ENCODE results near the gene RPS13.

The RPS13 gene

DNA sequence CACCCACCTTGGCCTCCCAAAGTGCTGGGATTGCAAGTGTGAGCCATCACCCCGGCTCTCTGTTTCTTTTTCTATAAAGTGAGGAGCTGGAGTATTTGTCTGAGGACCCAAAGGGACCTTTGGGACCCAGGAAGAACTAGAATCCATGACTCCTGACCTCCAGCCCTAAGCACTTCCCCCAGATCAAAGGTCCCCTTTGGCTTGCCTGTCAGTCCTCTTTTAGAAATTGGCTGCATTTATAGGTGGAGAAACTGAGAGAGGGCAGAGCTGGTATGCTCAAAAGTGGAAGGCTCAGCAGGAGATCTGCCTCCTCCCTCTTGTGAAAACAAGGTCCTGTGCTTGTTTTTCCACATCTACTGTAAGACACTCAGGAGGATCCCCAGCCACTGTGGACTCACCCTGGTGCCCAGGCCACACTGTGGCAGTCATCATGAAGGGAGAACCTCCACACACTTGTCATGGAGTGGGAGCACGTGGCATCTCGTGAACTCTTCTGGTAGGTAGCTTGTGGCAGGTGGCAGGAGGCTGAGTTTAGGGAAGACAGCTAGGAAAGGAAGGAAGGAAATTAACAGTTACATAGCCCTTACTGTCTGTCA, 50.9 kb downstream of the RPS13 start:
- Histone ChIP-seq H3K9me3 (ENCODE audit: low read length) (no peaks in the 10 kb centered on the region), H3K27me3 (ENCODE audit: control insufficient read depth in 1 of 2, insufficient read depth in 2 of 2, low read length in 2 of 2) (no peaks in the 10 kb centered on the region), H3K4me3 (ENCODE audit: low read depth in 1 of 2, low read length in 2 of 2) (no peak overlapping the region), H3K36me3 (ENCODE audit: insufficient read depth, low read length) (no peaks in the 10 kb centered on the region), H3K4me1 (ENCODE audit: insufficient read depth, low read length) (no peaks in the 10 kb centered on the region), H3K27ac (ENCODE audit: low read depth, low read length) (no peak overlapping the region), H3K9ac (ENCODE audit: low read length) (no peak overlapping the region)

- no peak overlapping the region for H3K27ac ChIP-seq (ENCODE audit: low read depth, low read length)
- H3K9me3 ChIP-seq (ENCODE audit: low read length): no peaks in the 10 kb centered on the region
- no peak overlapping the region for H3K4me3 ChIP-seq (ENCODE audit: low read depth in 1 of 2, low read length in 2 of 2)
- no peak overlapping the region for H3K9ac ChIP-seq (ENCODE audit: low read length)
- H3K4me1 ChIP-seq (ENCODE audit: insufficient read depth, low read length): no peaks in the 10 kb centered on the region
- no peaks in the 10 kb centered on the region for H3K36me3 ChIP-seq (ENCODE audit: insufficient read depth, low read length)
- no peaks in the 10 kb centered on the region for H3K27me3 ChIP-seq (ENCODE audit: control insufficient read depth in 1 of 2, insufficient read depth in 2 of 2, low read length in 2 of 2)
These were observed 52.5 kb downstream of the RPS13 start for GRCh38 chr11:17024924-17025323.

Data from muscle layer of colon (tissue), 2 donors.